DND-41 (cell line): Measurements from ENCODE around the gene RMC1.

Source experiments
- EZH2 ChIP-seq: IDR thresholded peaks from 3 replicates; pipeline ENCODE4 v1.6.1; 2012; ENCODE audit warnings: borderline replicate concordance, low read depth, mild to moderate bottlenecking, moderate library complexity, low read length, inconsistent platforms; ENCODE audit not compliant: severe bottlenecking
- TF ChIP-seq, protein P1 (sequence below): IDR thresholded peaks from 2 replicates; pipeline ENCODE4 v1.5.1; 2012; ENCODE audit warnings: borderline replicate concordance, low read length, moderate library complexity, mild to moderate bottlenecking; ENCODE audit not compliant: poor library complexity, severe bottlenecking; ENCODE audit errors: extremely low read depth

DNA sequence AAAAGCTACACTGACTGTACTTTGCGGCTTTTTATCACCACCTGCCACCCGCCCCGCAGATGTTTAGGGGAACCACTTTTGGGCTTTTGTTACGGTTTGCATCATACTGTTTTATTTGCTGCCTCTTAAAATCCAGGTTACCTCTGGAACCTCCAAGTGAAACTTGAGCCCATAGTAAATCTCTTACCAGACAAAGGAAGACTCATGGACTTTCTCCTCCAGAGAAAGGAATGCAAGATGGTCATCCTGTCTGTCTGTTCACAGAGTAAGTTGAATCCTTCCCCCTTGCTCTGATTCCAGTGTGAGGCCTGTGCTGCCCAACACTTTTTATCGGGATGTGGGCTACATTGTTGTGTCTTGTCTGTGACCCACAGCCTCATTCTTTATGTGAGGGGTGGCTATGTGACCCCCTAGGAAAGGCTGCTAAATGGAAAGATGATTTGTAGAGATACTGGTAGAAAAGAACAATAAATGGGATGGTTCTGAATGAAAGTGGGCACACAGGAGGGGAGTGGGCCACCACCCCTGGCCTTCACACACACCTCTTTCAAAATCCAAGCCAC, 23.3 kb downstream of the RMC1 start:
- TF ChIP-seq, protein P1, sequence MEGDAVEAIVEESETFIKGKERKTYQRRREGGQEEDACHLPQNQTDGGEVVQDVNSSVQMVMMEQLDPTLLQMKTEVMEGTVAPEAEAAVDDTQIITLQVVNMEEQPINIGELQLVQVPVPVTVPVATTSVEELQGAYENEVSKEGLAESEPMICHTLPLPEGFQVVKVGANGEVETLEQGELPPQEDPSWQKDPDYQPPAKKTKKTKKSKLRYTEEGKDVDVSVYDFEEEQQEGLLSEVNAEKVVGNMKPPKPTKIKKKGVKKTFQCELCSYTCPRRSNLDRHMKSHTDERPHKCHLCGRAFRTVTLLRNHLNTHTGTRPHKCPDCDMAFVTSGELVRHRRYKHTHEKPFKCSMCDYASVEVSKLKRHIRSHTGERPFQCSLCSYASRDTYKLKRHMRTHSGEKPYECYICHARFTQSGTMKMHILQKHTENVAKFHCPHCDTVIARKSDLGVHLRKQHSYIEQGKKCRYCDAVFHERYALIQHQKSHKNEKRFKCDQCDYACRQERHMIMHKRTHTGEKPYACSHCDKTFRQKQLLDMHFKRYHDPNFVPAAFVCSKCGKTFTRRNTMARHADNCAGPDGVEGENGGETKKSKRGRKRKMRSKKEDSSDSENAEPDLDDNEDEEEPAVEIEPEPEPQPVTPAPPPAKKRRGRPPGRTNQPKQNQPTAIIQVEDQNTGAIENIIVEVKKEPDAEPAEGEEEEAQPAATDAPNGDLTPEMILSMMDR: no peak
- TF ChIP-seq EZH2: no peak
